HepG2 (cell line): ENCODE results near the gene TCF12. TPM values are rescaled to one million over a fixed set of nuclear protein-coding genes. Genes with fewer than 3 reads are reported as not detected.

Experiments
- EHMT2 ChIP-seq: fragments of 200-600 bp; sonication (generic); IDR thresholded peaks from 2 replicates; pipeline ENCODE4 v1.7.0; 2017; ENCODE audit warnings: antibody characterized with exemption, low read depth, low read length, borderline replicate concordance
- FOXP1 ChIP-seq, 2 experiments: fragments of 450-650 bp in 1 of 2; IDR thresholded peaks; 2 replicates each; pipeline ENCODE4 v1.6.1; 2017 to 2018; ENCODE audit warnings: antibody characterized with exemption in 1 of 2
- GATAD2A ChIP-seq: IDR thresholded peaks from 2 replicates; pipeline ENCODE4 v1.6.1; 2016
- HNRNPH1 ChIP-seq: fragments of 200-400 bp; formaldehyde crosslinking; optimal IDR thresholded peaks from 2 replicates; pipeline ENCODE3; 2017; ENCODE audit warnings: mild to moderate bottlenecking, low read depth, low read length
- JUND ChIP-seq: sonication (generic); formaldehyde crosslinking; IDR thresholded peaks from 2 replicates; pipeline ENCODE4 v1.8.0; 2022; ENCODE audit warnings: mild to moderate bottlenecking, missing genetic modification reagents
- MTA3 ChIP-seq: sonication (generic); formaldehyde crosslinking; IDR thresholded peaks from 2 replicates; pipeline ENCODE4 v1.4.0; 2020; ENCODE audit warnings: missing genetic modification reagents
- MXD4 ChIP-seq: IDR thresholded peaks from 2 replicates; pipeline ENCODE4 v1.6.1; 2016; ENCODE audit warnings: mild to moderate bottlenecking, missing biosample characterization, missing genetic modification reagents
- PHF21A ChIP-seq: sonication (generic); formaldehyde crosslinking; IDR thresholded peaks from 2 replicates; pipeline ENCODE4 v1.5.0; 2020; ENCODE audit warnings: mild to moderate bottlenecking, missing genetic modification reagents
- RBFOX2 ChIP-seq: fragments of 200-400 bp; formaldehyde crosslinking; IDR thresholded peaks from 2 replicates; pipeline ENCODE4 v1.6.1; 2017; ENCODE audit warnings: low read depth, mild to moderate bottlenecking, low read length
- RELA ChIP-seq: sonication (generic); formaldehyde crosslinking; IDR thresholded peaks from 2 replicates; pipeline ENCODE4 v1.4.0; 2020; ENCODE audit warnings: missing genetic modification reagents
- SP1 ChIP-seq, 2 experiments: fragments of 450-650 bp in 1 of 2; sonication (generic) in 1 of 2; formaldehyde crosslinking in 1 of 2; IDR thresholded peaks; 2 replicates each; pipeline versions ENCODE4 v1.4.0 to v1.6.1; 2016 to 2020; ENCODE audit warnings: missing genetic modification reagents in 1 of 2
- ZBTB42 ChIP-seq: sonication (generic); formaldehyde crosslinking; IDR thresholded peaks from 2 replicates; pipeline ENCODE4 v1.5.0; 2020; ENCODE audit warnings: mild to moderate bottlenecking, missing genetic modification reagents
- ZC3H4 ChIP-seq: sonication (generic); formaldehyde crosslinking; IDR thresholded peaks from 2 replicates; pipeline ENCODE4 v1.4.0; 2020; ENCODE audit warnings: missing genetic modification reagents, borderline replicate concordance
- ZEB1 ChIP-seq: IDR thresholded peaks from 2 replicates; pipeline ENCODE4 v1.6.1; 2012; ENCODE audit warnings: mild to moderate bottlenecking, low read depth, inconsistent platforms; ENCODE audit not compliant: insufficient replicate concordance
- ZFP36 ChIP-seq: fragments of 150-350 bp; IDR thresholded peaks from 2 replicates; pipeline ENCODE4 v1.6.1; 2018; ENCODE audit warnings: borderline replicate concordance, low read length, low read depth; ENCODE audit not compliant: partially characterized antibody
- ZMYM3 ChIP-seq: sonication (generic); formaldehyde crosslinking; IDR thresholded peaks from 2 replicates; pipeline ENCODE4 v1.5.1; 2020; ENCODE audit warnings: mild to moderate bottlenecking, missing genetic modification reagents
- ZNF143 ChIP-seq: sonication (generic); formaldehyde crosslinking; IDR thresholded peaks from 2 replicates; pipeline ENCODE4 v1.4.0; 2020; ENCODE audit warnings: missing genetic modification reagents
- ZNF230 ChIP-seq: sonication (generic); formaldehyde crosslinking; IDR thresholded peaks from 2 replicates; pipeline ENCODE4 v1.4.0; 2020; ENCODE audit warnings: mild to moderate bottlenecking, missing genetic modification reagents
- ZNF253 ChIP-seq: sonication (generic); formaldehyde crosslinking; IDR thresholded peaks from 2 replicates; pipeline ENCODE4 v1.8.0; 2022; ENCODE audit warnings: mild to moderate bottlenecking, missing genetic modification reagents, borderline replicate concordance
- ZNF383 ChIP-seq: sonication (generic); formaldehyde crosslinking; IDR thresholded peaks from 2 replicates; pipeline ENCODE4 v1.4.0; 2020; ENCODE audit warnings: missing genetic modification reagents, mild to moderate bottlenecking, borderline replicate concordance
- ZNF556 ChIP-seq: sonication (generic); formaldehyde crosslinking; IDR thresholded peaks from 2 replicates; pipeline ENCODE4 v1.4.0; 2020; ENCODE audit warnings: mild to moderate bottlenecking, missing genetic modification reagents, borderline replicate concordance
- ZNF709 ChIP-seq: sonication (generic); formaldehyde crosslinking; IDR thresholded peaks from 2 replicates; pipeline ENCODE4 v1.5.0; 2020; ENCODE audit warnings: mild to moderate bottlenecking, missing genetic modification reagents
- ZNF737 ChIP-seq: sonication (generic); formaldehyde crosslinking; IDR thresholded peaks from 2 replicates; pipeline ENCODE4 v1.5.0; 2020; ENCODE audit warnings: missing genetic modification reagents, mild to moderate bottlenecking, borderline replicate concordance
- ZNF773 ChIP-seq: sonication (generic); formaldehyde crosslinking; IDR thresholded peaks from 2 replicates; pipeline ENCODE4 v1.4.0; 2020; ENCODE audit warnings: missing genetic modification reagents, borderline replicate concordance
- polyA plus RNA-seq, 8 experiments: library from polyadenylated mRNA; depleted of rRNA in 3 of 8; stranded (reverse) in 7 of 8; unstranded in 1 of 8; fragments of >200 nt; fragmentation: Illumina TruSeq in 4 of 8; extraction: Trizol in 4 of 8; gene quantifications; 2 replicates each; pipeline versions ENCODE4 v1.2.1 to v1.2.3, GENCODE V29; 2011 to 2016; ENCODE audit warnings: low read depth in 4 of 8, missing spikeins in 1 of 8, mixed read lengths in 1 of 8; ENCODE audit not compliant: insufficient read depth in 1 of 8
- total RNA-seq, 5 experiments: library from RNA; depleted of rRNA; stranded (reverse); fragments of >200 nt; fragmentation: Illumina TruSeq; extraction: Trizol; gene quantifications; 2 replicates each; pipeline ENCODE4 v1.2.3, GENCODE V29; 2016; ENCODE audit warnings: low read depth in 1 of 5
- TF ChIP-seq, protein P1 (sequence below): sonication (generic); formaldehyde crosslinking; IDR thresholded peaks from 2 replicates; pipeline ENCODE4 v1.5.0; 2020; ENCODE audit warnings: mild to moderate bottlenecking, missing genetic modification reagents, borderline replicate concordance
- TF ChIP-seq, protein P2 (sequence below): sonication (generic); formaldehyde crosslinking; IDR thresholded peaks from 2 replicates; pipeline ENCODE4 v1.9.0; 2021; ENCODE audit warnings: missing genetic modification reagents, mild to moderate bottlenecking, borderline replicate concordance
- TF ChIP-seq, protein P3 (sequence below): IDR thresholded peaks from 2 replicates; pipeline ENCODE4 v1.6.1; 2016; ENCODE audit warnings: low read depth

TCF12 gene
- total and polyA plus RNA-seq, 2 of the 13 experiments (the other 11 are each of a cell fraction or from before 2014, with no cell fraction given), result 48.6 to 51.1 TPM

DNA sequence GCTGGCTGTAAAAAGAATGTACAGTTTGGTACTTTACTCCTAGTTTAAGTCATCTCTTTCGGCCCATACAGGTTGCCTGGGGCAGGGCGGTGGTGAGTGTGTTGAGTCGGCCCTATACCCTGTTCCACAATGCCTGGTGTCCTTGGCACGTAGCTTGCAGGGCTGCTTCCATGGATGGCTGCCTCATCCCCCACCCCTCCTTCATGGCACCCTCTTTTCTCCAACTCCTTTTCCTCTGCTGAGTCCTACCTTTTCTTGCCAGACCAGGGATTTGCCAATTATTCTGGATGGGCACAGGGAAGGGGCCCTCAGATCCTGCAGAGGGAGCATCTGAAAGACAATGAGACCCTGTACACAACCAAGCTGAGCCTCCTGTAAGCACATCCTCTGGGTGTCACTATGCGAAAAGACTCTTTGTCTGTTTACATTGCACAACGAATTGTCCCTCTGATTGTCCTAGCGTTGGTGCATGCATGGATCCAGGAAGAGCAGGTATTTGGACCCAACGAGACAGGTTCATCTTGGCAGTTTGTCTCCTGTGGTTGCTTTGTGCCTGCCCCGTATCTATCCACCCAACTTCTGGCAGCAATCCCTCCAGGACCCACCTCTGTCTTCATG is 384.3 kb downstream of the TCF12 start (continued):
- TF ChIP-seq ZC3H4, result no peak
- TF ChIP-seq ZNF383, result no peak
- TF ChIP-seq PHF21A (CRISPR knock-in tag), result no peak
- TF ChIP-seq EHMT2, result no peak
- TF ChIP-seq, protein P1, sequence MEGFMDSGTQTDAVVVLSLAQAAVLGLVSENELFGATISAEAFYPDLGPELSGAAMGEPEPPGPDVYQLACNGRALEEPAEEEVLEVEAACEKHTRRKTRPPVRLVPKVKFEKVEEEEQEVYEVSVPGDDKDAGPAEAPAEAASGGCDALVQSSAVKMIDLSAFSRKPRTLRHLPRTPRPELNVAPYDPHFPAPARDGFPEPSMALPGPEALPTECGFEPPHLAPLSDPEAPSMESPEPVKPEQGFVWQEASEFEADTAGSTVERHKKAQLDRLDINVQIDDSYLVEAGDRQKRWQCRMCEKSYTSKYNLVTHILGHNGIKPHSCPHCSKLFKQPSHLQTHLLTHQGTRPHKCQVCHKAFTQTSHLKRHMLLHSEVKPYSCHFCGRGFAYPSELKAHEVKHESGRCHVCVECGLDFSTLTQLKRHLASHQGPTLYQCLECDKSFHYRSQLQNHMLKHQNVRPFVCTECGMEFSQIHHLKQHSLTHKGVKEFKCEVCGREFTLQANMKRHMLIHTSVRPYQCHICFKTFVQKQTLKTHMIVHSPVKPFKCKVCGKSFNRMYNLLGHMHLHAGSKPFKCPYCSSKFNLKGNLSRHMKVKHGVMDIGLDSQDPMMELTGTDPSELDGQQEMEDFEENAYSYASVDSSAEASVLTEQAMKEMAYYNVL (CRISPR knock-in tag), result no peak
- TF ChIP-seq, protein P2, sequence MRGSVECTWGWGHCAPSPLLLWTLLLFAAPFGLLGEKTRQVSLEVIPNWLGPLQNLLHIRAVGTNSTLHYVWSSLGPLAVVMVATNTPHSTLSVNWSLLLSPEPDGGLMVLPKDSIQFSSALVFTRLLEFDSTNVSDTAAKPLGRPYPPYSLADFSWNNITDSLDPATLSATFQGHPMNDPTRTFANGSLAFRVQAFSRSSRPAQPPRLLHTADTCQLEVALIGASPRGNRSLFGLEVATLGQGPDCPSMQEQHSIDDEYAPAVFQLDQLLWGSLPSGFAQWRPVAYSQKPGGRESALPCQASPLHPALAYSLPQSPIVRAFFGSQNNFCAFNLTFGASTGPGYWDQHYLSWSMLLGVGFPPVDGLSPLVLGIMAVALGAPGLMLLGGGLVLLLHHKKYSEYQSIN (CRISPR knock-in tag), result no peak
- TF ChIP-seq ZEB1, result no peak
- no peak for TF ChIP-seq ZNF143 (CRISPR knock-in tag)
- no peak for TF ChIP-seq ZNF230
- TF ChIP-seq ZMYM3, result 0 out of 2 replicates have a peak, but pooled peaks have one; percentile 15
- no peak for TF ChIP-seq MXD4 (CRISPR knock-in tag)
- no peak for TF ChIP-seq ZNF709 (CRISPR knock-in tag)
- TF ChIP-seq ZFP36, result no peak
- TF ChIP-seq ZNF556 (CRISPR knock-in tag), result no peak
- no peak for TF ChIP-seq ZNF737 (CRISPR knock-in tag)
- TF ChIP-seq GATAD2A (CRISPR knock-in tag), result peak; percentile 35; the same call in 1 of the 2 replicates
- TF ChIP-seq MTA3 (CRISPR knock-in tag), result no peak
- TF ChIP-seq ZNF773, result no peak
- TF ChIP-seq JUND (CRISPR knock-in tag), result no peak
- no peak for TF ChIP-seq SP1 (IDR thresholded peaks at IDR 0.05)
- TF ChIP-seq SP1 (CRISPR knock-in tag; IDR thresholded peaks at IDR 0.05), result no peak
- TF ChIP-seq HNRNPH1, result no peak
- TF ChIP-seq, protein P3, sequence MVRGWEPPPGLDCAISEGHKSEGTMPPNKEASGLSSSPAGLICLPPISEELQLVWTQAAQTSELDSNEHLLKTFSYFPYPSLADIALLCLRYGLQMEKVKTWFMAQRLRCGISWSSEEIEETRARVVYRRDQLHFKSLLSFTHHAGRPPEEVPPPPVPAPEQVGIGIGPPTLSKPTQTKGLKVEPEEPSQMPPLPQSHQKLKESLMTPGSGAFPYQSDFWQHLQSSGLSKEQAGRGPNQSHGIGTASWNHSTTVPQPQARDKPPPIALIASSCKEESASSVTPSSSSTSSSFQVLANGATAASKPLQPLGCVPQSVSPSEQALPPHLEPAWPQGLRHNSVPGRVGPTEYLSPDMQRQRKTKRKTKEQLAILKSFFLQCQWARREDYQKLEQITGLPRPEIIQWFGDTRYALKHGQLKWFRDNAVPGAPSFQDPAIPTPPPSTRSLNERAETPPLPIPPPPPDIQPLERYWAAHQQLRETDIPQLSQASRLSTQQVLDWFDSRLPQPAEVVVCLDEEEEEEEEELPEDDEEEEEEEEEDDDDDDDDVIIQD (CRISPR knock-in tag), result 0 out of 2 replicates have a peak, but pooled peaks have one; percentile 18
- no peak for TF ChIP-seq ZNF253
- no peak for TF ChIP-seq FOXP1 (IDR thresholded peaks at IDR 0.05)
- no peak for TF ChIP-seq FOXP1 (CRISPR knock-in tag; IDR thresholded peaks at IDR 0.05)
- TF ChIP-seq RBFOX2, result no peak
- no peak for TF ChIP-seq RELA
- TF ChIP-seq ZBTB42, result no peak
